ENCODE measurements around the gene CYP26A1.

Gene CYP26A1

DNA sequence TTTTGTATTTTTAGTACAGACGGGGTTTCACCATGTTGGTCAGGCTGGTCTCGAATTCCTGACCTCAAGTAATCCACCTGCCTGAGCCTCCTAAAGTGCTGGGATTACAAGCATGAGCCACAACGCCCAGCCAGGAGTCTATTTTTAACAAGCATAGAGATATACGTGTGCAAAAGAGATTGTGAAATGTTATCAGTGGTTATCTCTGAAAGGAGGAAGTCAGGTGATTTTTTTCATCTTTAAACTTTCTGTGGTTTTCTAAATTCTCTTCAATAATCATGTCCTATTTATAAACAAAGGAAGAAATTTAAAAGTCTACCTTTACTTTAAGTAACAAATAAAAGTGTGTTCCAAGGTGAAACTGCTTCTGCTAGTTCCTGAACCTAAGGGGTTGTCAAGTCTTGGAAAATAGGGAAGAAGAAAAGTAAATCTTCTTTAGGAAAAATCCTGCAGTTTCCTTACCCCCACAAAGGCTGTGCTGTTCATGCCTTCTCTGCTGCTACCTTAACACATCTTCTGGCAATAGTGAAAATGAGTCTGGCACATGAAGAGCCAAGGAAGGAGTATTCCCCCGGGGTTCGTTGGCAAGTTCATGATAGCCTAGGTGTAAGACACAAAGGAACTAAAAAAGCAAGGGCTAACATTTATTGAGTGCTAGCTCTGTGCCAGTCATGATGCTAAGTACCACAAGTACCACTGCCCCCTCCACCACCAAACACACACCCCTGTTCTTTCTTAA is 51.1 kb downstream of the CYP26A1 start:
- no peak for DNase-seq

DNA sequence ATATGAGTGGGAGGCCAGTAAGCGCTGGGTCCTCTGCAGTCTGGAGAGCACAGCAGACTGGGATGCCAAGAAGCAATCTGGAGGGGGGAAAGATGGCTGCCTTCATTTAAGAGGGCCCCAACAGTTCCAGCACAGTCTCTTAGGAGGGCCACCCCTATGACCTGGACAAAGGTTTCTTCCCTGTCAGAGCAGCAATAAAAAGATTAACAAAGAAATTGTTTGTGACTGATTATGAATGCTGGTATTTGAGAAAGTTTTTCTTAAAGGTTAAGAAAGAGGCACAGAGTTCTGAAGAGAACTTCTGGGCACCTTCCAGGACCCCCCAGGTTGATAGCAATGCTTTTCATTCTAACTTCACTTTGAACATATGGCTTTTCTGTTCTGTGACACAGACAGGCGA is 52.3 kb downstream of the CYP26A1 start:
- no peak for DNase-seq

- DNase-seq = no peak
Observed at GRCh38 chr10:93126483-93127052, 52.9 kb downstream of the CYP26A1 start.

Measured in NCI-H510A treated with DMSO at 0.1 percent for 48 hours (cell line).